A549 (cell line): ENCODE data around the gene LLCFC1.

Source experiments
- CBX2 ChIP-seq: fragments of 200-600 bp; sonication (generic); IDR thresholded peaks from 2 replicates; pipeline ENCODE4 v1.6.1; 2016; ENCODE audit warnings: low read depth, mild to moderate bottlenecking, borderline replicate concordance
- CEBPB ChIP-seq, 2 experiments: fragments of >200 bp in 1 of 2; sonication (Bioruptor Twin) in 1 of 2; formaldehyde crosslinking in 1 of 2; IDR thresholded peaks; 2 replicates each; pipeline ENCODE4 v1.6.1; 2012 to 2016
- EP300 ChIP-seq, 2 experiments: fragments of >200 bp; sonication (Bioruptor Twin); formaldehyde crosslinking; IDR thresholded peaks; 2 replicates in 1 of 2; 3 replicates in 1 of 2; pipeline ENCODE4 v1.6.1; 2016 to 2017
- JUNB ChIP-seq: fragments of >200 bp; sonication (Bioruptor Twin); formaldehyde crosslinking; IDR thresholded peaks from 2 replicates; pipeline ENCODE4 v1.6.1; 2016
- MAX ChIP-seq: IDR thresholded peaks from 2 replicates; pipeline ENCODE4 v1.6.1; 2012
- MYC ChIP-seq: IDR thresholded peaks from 2 replicates; pipeline ENCODE4 v1.6.1; 2012; ENCODE audit warnings: mild to moderate bottlenecking, inconsistent platforms, low read length, improper control_type of control experiment, borderline replicate concordance
- PHF8 ChIP-seq: fragments of 200-600 bp; sonication (generic); IDR thresholded peaks from 2 replicates; pipeline ENCODE4 v1.6.1; 2016; ENCODE audit warnings: low read depth, mild to moderate bottlenecking, antibody characterized with exemption, moderate library complexity, borderline replicate concordance
- POLR2A ChIP-seq: IDR thresholded peaks from 2 replicates; pipeline ENCODE4 v1.6.1; 2012; ENCODE audit warnings: mild to moderate bottlenecking, low read length
- RCOR1 ChIP-seq: fragments of 150-350 bp; IDR thresholded peaks from 2 replicates; pipeline ENCODE4 v1.6.1; 2014; ENCODE audit warnings: antibody characterized with exemption, low read length, low read depth
- RFX5 ChIP-seq: fragments of 450-650 bp; IDR thresholded peaks from 2 replicates; pipeline ENCODE4 v1.7.1; 2014; ENCODE audit warnings: antibody characterized with exemption, mild to moderate bottlenecking, moderate library complexity
- TF ChIP-seq, protein P1 (sequence below): fragments of >200 bp; sonication (Bioruptor Twin); formaldehyde crosslinking; IDR thresholded peaks from 3 replicates; pipeline ENCODE4 v1.5.1; 2016

DNA sequence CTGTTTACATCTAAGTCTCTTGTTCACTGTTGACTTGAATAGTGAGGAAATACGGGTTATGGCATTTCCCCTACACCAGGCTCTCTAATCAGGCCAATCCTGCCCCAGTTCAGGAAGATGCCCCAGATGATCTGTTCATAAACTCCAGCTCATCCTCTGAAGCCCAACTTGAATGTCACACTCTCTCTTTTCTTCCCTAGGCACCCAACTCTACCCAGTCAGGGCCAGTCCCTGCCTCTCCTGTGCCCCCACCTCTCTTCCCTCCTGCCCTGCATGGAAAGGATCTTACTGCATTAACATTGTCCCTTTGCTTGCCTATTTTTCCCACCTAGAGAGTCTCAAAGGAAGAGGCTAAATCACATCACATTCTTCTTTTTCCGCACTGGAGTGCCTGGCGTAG is 43.1 kb upstream of the LLCFC1 start:
- TF ChIP-seq, protein P1, sequence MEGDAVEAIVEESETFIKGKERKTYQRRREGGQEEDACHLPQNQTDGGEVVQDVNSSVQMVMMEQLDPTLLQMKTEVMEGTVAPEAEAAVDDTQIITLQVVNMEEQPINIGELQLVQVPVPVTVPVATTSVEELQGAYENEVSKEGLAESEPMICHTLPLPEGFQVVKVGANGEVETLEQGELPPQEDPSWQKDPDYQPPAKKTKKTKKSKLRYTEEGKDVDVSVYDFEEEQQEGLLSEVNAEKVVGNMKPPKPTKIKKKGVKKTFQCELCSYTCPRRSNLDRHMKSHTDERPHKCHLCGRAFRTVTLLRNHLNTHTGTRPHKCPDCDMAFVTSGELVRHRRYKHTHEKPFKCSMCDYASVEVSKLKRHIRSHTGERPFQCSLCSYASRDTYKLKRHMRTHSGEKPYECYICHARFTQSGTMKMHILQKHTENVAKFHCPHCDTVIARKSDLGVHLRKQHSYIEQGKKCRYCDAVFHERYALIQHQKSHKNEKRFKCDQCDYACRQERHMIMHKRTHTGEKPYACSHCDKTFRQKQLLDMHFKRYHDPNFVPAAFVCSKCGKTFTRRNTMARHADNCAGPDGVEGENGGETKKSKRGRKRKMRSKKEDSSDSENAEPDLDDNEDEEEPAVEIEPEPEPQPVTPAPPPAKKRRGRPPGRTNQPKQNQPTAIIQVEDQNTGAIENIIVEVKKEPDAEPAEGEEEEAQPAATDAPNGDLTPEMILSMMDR: no peak
- TF ChIP-seq RFX5 (no peak), EP300 (IDR thresholded peaks at IDR 0.05) (no peak), POLR2A (no peak), JUNB (no peak), MAX (no peak), RCOR1 (no peak), CEBPB (IDR thresholded peaks at IDR 0.05) (no peak), MYC (no peak), PHF8 (no peak), CBX2 (no peak)
